Smooth muscle cell (in vitro differentiated cells): Measurements from ENCODE around the gene ZNF646. TPM values are rescaled to one million over a fixed set of nuclear protein-coding genes. Genes with fewer than 3 reads are reported as not detected.

Experiments used
- DNase-seq: peaks from one replicate; lab custom pipeline; 2025; ENCODE audit not compliant: unreplicated experiment; lab: John Stamatoyannopoulos, UW
- H2AFZ ChIP-seq: fragments of 200-600 bp; sonication (generic); 2 replicates; pipeline ENCODE4 v1.6.0; 2016; ENCODE audit warnings: antibody characterized with exemption, low read depth, mild to moderate bottlenecking
- H3F3A ChIP-seq: fragments of 200-600 bp; sonication (generic); 2 replicates; pipeline ENCODE4 v1.6.0; 2017; ENCODE audit warnings: antibody characterized with exemption, low read depth
- H3K27ac ChIP-seq: fragments of 200-600 bp; sonication (generic); 2 replicates; pipeline ENCODE4 v1.5.1; 2016; ENCODE audit warnings: low read depth, mild to moderate bottlenecking
- H3K27me3 ChIP-seq: fragments of 200-600 bp; sonication (generic); 2 replicates; pipeline ENCODE4 v1.6.1; 2016; ENCODE audit warnings: low read depth, mild to moderate bottlenecking
- H3K36me3 ChIP-seq: fragments of 200-600 bp; sonication (generic); 2 replicates; pipeline ENCODE4 v1.5.1; 2016; ENCODE audit warnings: low read depth
- H3K4me1 ChIP-seq: fragments of 200-600 bp; sonication (generic); 2 replicates; pipeline ENCODE4 v1.5.1; 2016; ENCODE audit warnings: low read depth
- H3K4me2 ChIP-seq: fragments of 200-600 bp; sonication (generic); 2 replicates; pipeline ENCODE4 v1.6.0; 2016; ENCODE audit warnings: mild to moderate bottlenecking
- H3K4me3 ChIP-seq: fragments of 200-600 bp; sonication (generic); 2 replicates; pipeline ENCODE4 v1.5.1; 2016; ENCODE audit warnings: mild to moderate bottlenecking
- H3K79me2 ChIP-seq: fragments of 200-600 bp; sonication (generic); 2 replicates; pipeline ENCODE4 v1.6.0; 2016; ENCODE audit warnings: low read depth, mild to moderate bottlenecking
- H3K9ac ChIP-seq: fragments of 200-600 bp; sonication (generic); 2 replicates; pipeline ENCODE4 v1.6.0; 2016; ENCODE audit warnings: low read depth
- H3K9me3 ChIP-seq: fragments of 200-600 bp; sonication (generic); replicated peaks from 2 replicates; pipeline ENCODE4 v1.5.1; 2016; ENCODE audit warnings: low read depth
- H4K20me1 ChIP-seq: fragments of 200-600 bp; sonication (generic); 2 replicates; pipeline ENCODE4 v1.6.0; 2016; ENCODE audit warnings: low read depth
- WGBS: methylation state at CpG from one replicate; pipeline ENCODE4 v1.1.7; 2016; ENCODE audit warnings: low lambda C conversion rate; 5-methylcytosine and 5-hydroxymethylcytosine counted together
- polyA plus RNA-seq: library from polyadenylated mRNA; unstranded; fragments of >200 nt; fragmentation: Nextera tagmentation; extraction: Ambion mirVana; gene quantifications from 2 replicates; pipeline ENCODE4 v1.2.1, GENCODE V29; 2016
- total RNA-seq: library from RNA; depleted of rRNA; stranded (reverse); fragments of >200 nt; gene quantifications from 2 replicates; pipeline ENCODE4 v1.2.3, GENCODE V29; 2014
- TF ChIP-seq, protein P1 (sequence below): fragments of 200-600 bp; sonication (generic); IDR thresholded peaks from 2 replicates; pipeline ENCODE4 v1.5.1; 2017; ENCODE audit warnings: borderline replicate concordance, mild to moderate bottlenecking, antibody characterized with exemption; ENCODE audit not compliant: insufficient read depth, poor library complexity, severe bottlenecking

Gene ZNF646
- total and polyA plus RNA-seq, 2 experiments from 2014 or later: 5.7 to 7.3 TPM

DNA sequence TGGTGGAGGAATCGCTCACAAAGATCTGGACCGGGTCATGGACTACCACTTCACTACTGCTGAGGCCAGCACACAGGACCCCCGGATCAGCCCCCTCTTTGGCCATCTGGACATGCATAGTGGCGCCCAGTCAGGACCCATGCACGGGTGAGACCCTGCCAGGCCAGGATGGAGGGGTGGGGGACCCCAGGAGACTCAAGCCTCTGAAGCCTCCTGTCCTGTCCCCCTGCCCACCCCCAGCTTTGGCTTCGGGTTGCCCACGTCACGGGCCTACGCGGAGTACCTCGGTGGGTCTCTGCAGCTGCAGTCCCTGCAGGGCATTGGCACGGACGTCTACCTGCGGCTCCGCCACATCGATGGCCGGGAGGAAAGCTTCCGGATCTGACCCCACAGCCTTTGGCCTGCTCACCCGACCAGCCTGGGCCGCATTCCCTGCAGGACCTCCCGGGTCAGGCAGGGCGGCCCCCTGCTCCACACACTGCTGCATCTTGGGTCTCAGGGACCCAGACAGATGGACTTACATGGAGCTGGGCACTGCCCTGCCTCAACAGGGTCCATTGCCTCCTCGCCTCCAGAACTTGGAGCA is 37.8 kb downstream of the ZNF646 start:
- peaks cover 4% of the 10 kb centered on the region for H3K4me1 ChIP-seq
- no peak overlapping the region for H3K9ac ChIP-seq
- peaks cover 20% of the 10 kb centered on the region for H3K79me2 ChIP-seq
- WGBS: 96% methylated on average over 20 of the region's 23 CpGs
- TF ChIP-seq, protein P1, sequence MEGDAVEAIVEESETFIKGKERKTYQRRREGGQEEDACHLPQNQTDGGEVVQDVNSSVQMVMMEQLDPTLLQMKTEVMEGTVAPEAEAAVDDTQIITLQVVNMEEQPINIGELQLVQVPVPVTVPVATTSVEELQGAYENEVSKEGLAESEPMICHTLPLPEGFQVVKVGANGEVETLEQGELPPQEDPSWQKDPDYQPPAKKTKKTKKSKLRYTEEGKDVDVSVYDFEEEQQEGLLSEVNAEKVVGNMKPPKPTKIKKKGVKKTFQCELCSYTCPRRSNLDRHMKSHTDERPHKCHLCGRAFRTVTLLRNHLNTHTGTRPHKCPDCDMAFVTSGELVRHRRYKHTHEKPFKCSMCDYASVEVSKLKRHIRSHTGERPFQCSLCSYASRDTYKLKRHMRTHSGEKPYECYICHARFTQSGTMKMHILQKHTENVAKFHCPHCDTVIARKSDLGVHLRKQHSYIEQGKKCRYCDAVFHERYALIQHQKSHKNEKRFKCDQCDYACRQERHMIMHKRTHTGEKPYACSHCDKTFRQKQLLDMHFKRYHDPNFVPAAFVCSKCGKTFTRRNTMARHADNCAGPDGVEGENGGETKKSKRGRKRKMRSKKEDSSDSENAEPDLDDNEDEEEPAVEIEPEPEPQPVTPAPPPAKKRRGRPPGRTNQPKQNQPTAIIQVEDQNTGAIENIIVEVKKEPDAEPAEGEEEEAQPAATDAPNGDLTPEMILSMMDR: no peak
- no peak overlapping the region for H3K27ac ChIP-seq
- no peak overlapping the region for H2AFZ ChIP-seq
- H3F3A ChIP-seq: peaks cover 14% of the 10 kb centered on the region
- H3K9me3 ChIP-seq: no peaks in the 10 kb centered on the region
- H4K20me1 ChIP-seq: no peaks in the 10 kb centered on the region
- H3K4me2 ChIP-seq: no peak overlapping the region
- no peaks in the 10 kb centered on the region for H3K36me3 ChIP-seq
- H3K4me3 ChIP-seq: no peak overlapping the region
- H3K27me3 ChIP-seq: no peaks in the 10 kb centered on the region
- no peak for DNase-seq

DNA sequence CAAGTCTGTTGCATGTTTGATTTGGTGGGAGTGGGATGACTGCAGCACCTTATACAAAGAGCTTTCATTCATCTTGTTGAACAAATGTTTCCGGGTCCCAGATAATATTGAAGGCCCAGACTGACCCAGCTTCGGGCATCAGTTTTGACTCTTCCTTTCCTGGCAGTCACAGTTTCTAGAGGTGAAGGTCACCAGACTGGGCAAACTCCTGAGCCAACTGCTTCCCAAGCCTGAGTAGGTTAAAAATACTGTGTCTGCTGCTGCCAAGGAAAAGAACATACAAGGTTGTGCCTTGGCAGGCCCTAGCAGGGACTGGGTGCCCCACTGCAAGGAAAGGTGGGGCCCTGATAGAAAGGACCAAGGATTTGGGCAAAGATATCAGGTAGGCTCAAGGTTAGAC is 38.5 kb downstream of the ZNF646 start:
- no peak overlapping the region for H3K27ac ChIP-seq
- no peak overlapping the region for H3K4me2 ChIP-seq
- no peak overlapping the region for H3K9ac ChIP-seq
- H2AFZ ChIP-seq: no peak overlapping the region
- peaks cover 14% of the 10 kb centered on the region for H3F3A ChIP-seq
- peaks cover 20% of the 10 kb centered on the region for H3K79me2 ChIP-seq
- no peaks in the 10 kb centered on the region for H3K36me3 ChIP-seq
- H3K27me3 ChIP-seq: no peaks in the 10 kb centered on the region
- H3K4me3 ChIP-seq: no peak overlapping the region
- no peak for DNase-seq
- no peaks in the 10 kb centered on the region for H3K9me3 ChIP-seq
- peaks cover 4% of the 10 kb centered on the region for H3K4me1 ChIP-seq
- WGBS: 92% methylated on average over 2 of the region's 2 CpGs
- TF ChIP-seq, protein P1: no peak
- H4K20me1 ChIP-seq: no peaks in the 10 kb centered on the region

DNA sequence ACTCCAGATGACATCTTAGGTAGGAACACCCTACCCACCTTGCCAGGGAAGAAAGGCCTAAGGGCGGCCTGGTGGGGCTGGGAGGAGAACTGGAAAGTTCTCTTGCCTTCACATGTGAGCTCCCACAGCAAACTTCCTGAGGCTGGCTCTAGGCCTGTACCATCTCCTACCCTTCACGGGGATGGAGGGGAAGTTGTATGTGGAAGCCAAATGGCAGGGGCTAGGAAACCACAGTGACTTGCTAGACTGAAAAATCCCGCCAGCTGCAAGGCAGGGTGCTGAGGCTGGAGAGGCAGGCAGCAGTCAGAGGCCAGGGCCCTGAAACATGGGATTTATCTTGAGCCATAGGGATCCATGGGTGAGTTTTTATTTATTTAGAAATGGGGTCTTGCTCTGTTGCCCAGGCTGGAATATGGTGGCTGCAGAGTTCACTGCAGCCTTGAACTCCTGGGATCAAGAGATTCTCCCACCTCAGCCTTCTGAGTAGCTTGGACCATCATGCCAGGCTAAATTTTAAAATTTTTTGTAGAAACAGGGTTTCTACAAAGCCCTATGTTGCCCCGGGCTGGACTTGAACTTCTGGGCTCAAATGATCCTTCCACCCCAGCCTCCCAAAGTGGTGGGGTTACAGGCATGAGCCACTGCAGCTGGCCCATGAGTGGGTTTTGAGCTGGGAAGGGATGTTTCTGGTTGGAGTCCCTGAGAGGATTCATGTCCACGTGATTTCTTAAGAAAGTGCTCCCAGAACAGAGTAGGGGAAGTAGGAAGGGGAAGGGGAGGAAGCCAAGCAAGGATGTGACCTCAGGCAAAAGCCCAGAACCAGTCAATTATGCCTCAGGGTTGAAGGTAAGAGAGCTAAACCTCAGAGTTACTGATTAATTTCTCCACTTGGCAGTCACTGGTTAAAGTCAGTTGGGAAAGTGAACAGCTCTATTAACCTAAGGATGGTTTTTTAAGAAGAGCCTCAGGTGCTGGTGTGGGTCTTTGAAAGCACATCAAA is 39.2 kb downstream of the ZNF646 start:
- H3K4me2 ChIP-seq: no peak overlapping the region
- H3K79me2 ChIP-seq: peaks cover 17% of the 10 kb centered on the region
- WGBS: 92% methylated on average over 5 of the region's 5 CpGs
- no peak for DNase-seq
- H3K27me3 ChIP-seq: no peaks in the 10 kb centered on the region
- peaks cover 4% of the 10 kb centered on the region for H3K4me1 ChIP-seq
- H3F3A ChIP-seq: peaks cover 18% of the 10 kb centered on the region
- H3K36me3 ChIP-seq: no peaks in the 10 kb centered on the region
- TF ChIP-seq, protein P1: no peak
- H3K27ac ChIP-seq: no peak overlapping the region
- H2AFZ ChIP-seq: no peak overlapping the region
- H3K9me3 ChIP-seq: no peaks in the 10 kb centered on the region
- H4K20me1 ChIP-seq: no peaks in the 10 kb centered on the region
- H3K4me3 ChIP-seq: no peak overlapping the region
- no peak overlapping the region for H3K9ac ChIP-seq
